Stimulated activated CD8-positive, alpha-beta memory T cell treated with anti-CD3 and anti-CD28 coated beads, Interleukin-12 subunit alpha, Interleukin-12 subunit beta, amount 100 ng/mL, for 1 hour (primary cell): ENCODE data around the gene LRMDA.
"Not testable (repeated sequence)": the region's sequence is repeated elsewhere in the genome, so short reads cannot be mapped to it uniquely, and the experiment has no call there.

Experiments used
- DNase-seq: peaks from one replicate; pipeline ENCODE4 v3.0.0-alpha.2; 2020; ENCODE audit warnings: low read depth

LRMDA gene

GRCh38 chr10:75589895-75590654, 158.7 kb downstream of the LRMDA start:
- DNase-seq: no peak

- DNase-seq: no peak
Measured at GRCh38 chr10:75592151-75592787, 160.8 kb downstream of the LRMDA start.

GRCh38 chr10:75592791-75593643, 161.6 kb downstream of the LRMDA start:
- no peak for DNase-seq

GRCh38 chr10:75593692-75594556, 162.5 kb downstream of the LRMDA start:
- DNase-seq: no peak

- no peak for DNase-seq
Measured at GRCh38 chr10:75596930-75597620, 165.7 kb downstream of the LRMDA start.

- no peak for DNase-seq
Measured at GRCh38 chr10:75597773-75598440, 166.5 kb downstream of the LRMDA start.

- DNase-seq: no peak
Measured at GRCh38 chr10:75598998-75599397, 167.6 kb downstream of the LRMDA start.

GRCh38 chr10:75599875-75600648, 168.6 kb downstream of the LRMDA start:
- DNase-seq: no peak

- DNase-seq: no peak
Measured at GRCh38 chr10:75600833-75601232, 169.4 kb downstream of the LRMDA start.

GRCh38 chr10:75602341-75602740, 170.9 kb downstream of the LRMDA start:
- DNase-seq: no peak

GRCh38 chr10:75605096-75605495, 173.7 kb downstream of the LRMDA start:
- no peak for DNase-seq

- not testable (repeated sequence) for DNase-seq
Measured at GRCh38 chr10:75605795-75606194, 174.4 kb downstream of the LRMDA start.

- no peak for DNase-seq
Measured at GRCh38 chr10:75606203-75606779, 174.9 kb downstream of the LRMDA start.

- DNase-seq: no peak
Measured at GRCh38 chr10:75607576-75607975, 176.2 kb downstream of the LRMDA start.

GRCh38 chr10:75610183-75610582, 178.8 kb downstream of the LRMDA start:
- no peak for DNase-seq

- no peak for DNase-seq
Measured at GRCh38 chr10:75611172-75611992, 180.0 kb downstream of the LRMDA start.

GRCh38 chr10:75611993-75612372, 180.6 kb downstream of the LRMDA start:
- DNase-seq: no peak

- DNase-seq: no peak
Measured at GRCh38 chr10:75612904-75613684, 181.7 kb downstream of the LRMDA start.
